K562 (cell line): ENCODE measurements around the gene MYOZ2.

ENCODE experiments used
- BACH1 ChIP-seq: fragments of 200-800 bp; sonication (Bioruptor generic); IDR thresholded peaks from 2 replicates; pipeline ENCODE4 v1.6.1; 2016; ENCODE audit warnings: missing genetic modification characterization, missing compliant biosample characterization
- MXI1 ChIP-seq: IDR thresholded peaks from 2 replicates; pipeline ENCODE4 v1.6.1; 2011; ENCODE audit warnings: low read depth, mild to moderate bottlenecking, improper control_type of control experiment, low read length
- NFXL1 ChIP-seq: fragments of 450-650 bp; formaldehyde crosslinking; IDR thresholded peaks from 2 replicates; pipeline ENCODE4 v1.4.0; 2021; ENCODE audit warnings: mild to moderate bottlenecking
- POLR2AphosphoS5 ChIP-seq: IDR thresholded peaks from 2 replicates; pipeline ENCODE4 v1.6.1; 2011; ENCODE audit warnings: mild to moderate bottlenecking, low read depth, low read length, moderate library complexity; ENCODE audit not compliant: control insufficient read depth, insufficient read depth
- SMAD3 ChIP-seq: fragments of 450-650 bp; formaldehyde crosslinking; conservative IDR thresholded peaks from 2 replicates; pipeline ENCODE4 v1.4.0; 2020; ENCODE audit warnings: mild to moderate bottlenecking
- SP1 ChIP-seq: sonication (generic); formaldehyde crosslinking; IDR thresholded peaks from 2 replicates; pipeline ENCODE4 v1.8.1; 2022; ENCODE audit warnings: mild to moderate bottlenecking, missing genetic modification reagents
- TAF1 ChIP-seq: IDR thresholded peaks from 2 replicates; pipeline ENCODE4 v1.6.1; 2011; ENCODE audit warnings: mild to moderate bottlenecking, low read length, moderate library complexity; ENCODE audit not compliant: insufficient read depth, control insufficient read depth, severe bottlenecking; ENCODE audit errors: extremely low read depth
- ZBTB1 ChIP-seq: sonication (generic); formaldehyde crosslinking; IDR thresholded peaks from 2 replicates; pipeline ENCODE4 v1.8.1; 2023; ENCODE audit warnings: missing genetic modification reagents, low read depth, mild to moderate bottlenecking, borderline replicate concordance
- ZFPM2 ChIP-seq: fragments of 250-450 bp; sonication (Bioruptor Pico); IDR thresholded peaks from 2 replicates; pipeline ENCODE4 v1.5.1; 2022; ENCODE audit warnings: mild to moderate bottlenecking
- ZNF609 ChIP-seq: sonication (generic); formaldehyde crosslinking; IDR thresholded peaks from 2 replicates; pipeline ENCODE4 v1.8.1; 2023; ENCODE audit warnings: missing genetic modification reagents, mild to moderate bottlenecking, borderline replicate concordance
- TF ChIP-seq, protein P1 (sequence below), 2 experiments: fragments of 450-650 bp; formaldehyde crosslinking in 1 of 2; IDR thresholded peaks; 2 replicates each; pipeline versions ENCODE4 v1.4.0 to v1.6.1; 2014 to 2020; ENCODE audit warnings: mild to moderate bottlenecking in 2 of 2, borderline replicate concordance in 1 of 2, low read depth in 1 of 2

DNA sequence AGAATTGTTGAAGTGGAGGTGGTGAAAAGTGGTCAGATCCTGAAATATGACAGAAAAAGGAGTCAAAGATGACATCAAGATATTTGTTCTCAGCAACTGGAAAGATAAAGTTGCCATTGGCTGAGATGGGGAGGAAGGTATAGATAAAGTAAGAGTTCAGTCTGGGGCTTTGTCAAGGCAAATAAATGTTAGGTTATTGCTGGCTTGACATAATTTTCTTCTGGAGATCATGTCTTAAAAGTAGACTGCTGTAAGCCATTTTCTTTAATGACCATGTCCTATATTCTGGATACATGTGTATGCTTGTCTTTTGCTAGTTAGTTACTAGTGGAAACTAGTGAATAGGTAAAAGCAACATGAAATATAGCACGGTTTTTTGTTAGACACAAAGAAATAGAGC lies 82.5 kb downstream of the MYOZ2 start:
- TF ChIP-seq POLR2AphosphoS5 (no peak), SP1 (CRISPR knock-in tag) (no peak), BACH1 (no peak), ZBTB1 (CRISPR knock-in tag) (no peak), SMAD3 (no peak), NFXL1 (CRISPR knock-in tag) (no peak), TAF1 (no peak), MXI1 (no peak), ZFPM2 (CRISPR knock-in tag) (no peak), ZNF609 (CRISPR knock-in tag) (no peak)
- TF ChIP-seq, protein P1, sequence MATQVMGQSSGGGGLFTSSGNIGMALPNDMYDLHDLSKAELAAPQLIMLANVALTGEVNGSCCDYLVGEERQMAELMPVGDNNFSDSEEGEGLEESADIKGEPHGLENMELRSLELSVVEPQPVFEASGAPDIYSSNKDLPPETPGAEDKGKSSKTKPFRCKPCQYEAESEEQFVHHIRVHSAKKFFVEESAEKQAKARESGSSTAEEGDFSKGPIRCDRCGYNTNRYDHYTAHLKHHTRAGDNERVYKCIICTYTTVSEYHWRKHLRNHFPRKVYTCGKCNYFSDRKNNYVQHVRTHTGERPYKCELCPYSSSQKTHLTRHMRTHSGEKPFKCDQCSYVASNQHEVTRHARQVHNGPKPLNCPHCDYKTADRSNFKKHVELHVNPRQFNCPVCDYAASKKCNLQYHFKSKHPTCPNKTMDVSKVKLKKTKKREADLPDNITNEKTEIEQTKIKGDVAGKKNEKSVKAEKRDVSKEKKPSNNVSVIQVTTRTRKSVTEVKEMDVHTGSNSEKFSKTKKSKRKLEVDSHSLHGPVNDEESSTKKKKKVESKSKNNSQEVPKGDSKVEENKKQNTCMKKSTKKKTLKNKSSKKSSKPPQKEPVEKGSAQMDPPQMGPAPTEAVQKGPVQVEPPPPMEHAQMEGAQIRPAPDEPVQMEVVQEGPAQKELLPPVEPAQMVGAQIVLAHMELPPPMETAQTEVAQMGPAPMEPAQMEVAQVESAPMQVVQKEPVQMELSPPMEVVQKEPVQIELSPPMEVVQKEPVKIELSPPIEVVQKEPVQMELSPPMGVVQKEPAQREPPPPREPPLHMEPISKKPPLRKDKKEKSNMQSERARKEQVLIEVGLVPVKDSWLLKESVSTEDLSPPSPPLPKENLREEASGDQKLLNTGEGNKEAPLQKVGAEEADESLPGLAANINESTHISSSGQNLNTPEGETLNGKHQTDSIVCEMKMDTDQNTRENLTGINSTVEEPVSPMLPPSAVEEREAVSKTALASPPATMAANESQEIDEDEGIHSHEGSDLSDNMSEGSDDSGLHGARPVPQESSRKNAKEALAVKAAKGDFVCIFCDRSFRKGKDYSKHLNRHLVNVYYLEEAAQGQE (IDR thresholded peaks at IDR 0.05; ENCODE audit: borderline replicate concordance) = no peak
- TF ChIP-seq, protein P1 (CRISPR knock-in tag; IDR thresholded peaks at IDR 0.05; ENCODE audit: low read depth) = no peak
